DOHH2 (cell line): ENCODE results near the gene MCRIP1.

ENCODE experiments used
- H3F3A ChIP-seq: fragments of 200-600 bp; sonication (generic), shearing (Covaris generic); 2 replicates; pipeline ENCODE4 v1.6.0; 2016; ENCODE audit warnings: antibody characterized with exemption, mild to moderate bottlenecking; ENCODE audit not compliant: control insufficient read depth, insufficient read depth
- H3K27ac ChIP-seq: fragments of 200-600 bp; sonication (generic); 2 replicates; pipeline ENCODE4 v1.5.1; 2014; ENCODE audit warnings: low read depth, mild to moderate bottlenecking, low read length, moderate library complexity
- H3K27me3 ChIP-seq: fragments of 200-600 bp; sonication (generic); 2 replicates; pipeline ENCODE4 v1.6.1; 2014; ENCODE audit warnings: mild to moderate bottlenecking, low read length, mixed read lengths; ENCODE audit not compliant: control insufficient read depth
- H3K36me3 ChIP-seq: fragments of 200-600 bp; sonication (generic); 2 replicates; pipeline ENCODE4 v1.6.1; 2014; ENCODE audit warnings: mild to moderate bottlenecking, low read length, moderate library complexity, mixed read lengths; ENCODE audit not compliant: control insufficient read depth
- H3K4me1 ChIP-seq: fragments of 200-600 bp; sonication (generic); 2 replicates; pipeline ENCODE4 v1.6.1; 2014; ENCODE audit warnings: mild to moderate bottlenecking, low read length, mixed read lengths; ENCODE audit not compliant: control insufficient read depth
- H3K4me2 ChIP-seq: fragments of 200-600 bp; sonication (generic); 2 replicates; pipeline ENCODE4 v1.6.0; 2014; ENCODE audit warnings: mild to moderate bottlenecking, low read length, moderate library complexity
- H3K4me3 ChIP-seq: fragments of 200-600 bp; sonication (generic); 2 replicates; pipeline ENCODE4 v1.5.1; 2014; ENCODE audit warnings: mild to moderate bottlenecking, low read length, mixed read lengths
- H3K79me2 ChIP-seq: fragments of 200-600 bp; sonication (generic); 2 replicates; pipeline ENCODE4 v1.6.1; 2014; ENCODE audit warnings: mild to moderate bottlenecking, low read length, mixed read lengths; ENCODE audit not compliant: control insufficient read depth
- H3K9me2 ChIP-seq: fragments of 200-600 bp; sonication (generic); replicated peaks from 2 replicates; pipeline ENCODE4 v1.6.1; 2014; ENCODE audit warnings: mild to moderate bottlenecking, low read length, mixed read lengths; ENCODE audit not compliant: control insufficient read depth
- H3K9me3 ChIP-seq: fragments of 200-600 bp; sonication (generic); 2 replicates; pipeline ENCODE4 v1.6.1; 2014; ENCODE audit warnings: antibody characterized with exemption, low read length, mixed read lengths; ENCODE audit not compliant: control insufficient read depth, insufficient read depth
- H4K20me1 ChIP-seq: fragments of 200-600 bp; sonication (generic); 2 replicates; pipeline ENCODE4 v1.6.0; 2014; ENCODE audit warnings: low read depth, mild to moderate bottlenecking, antibody characterized with exemption, low read length, moderate library complexity; ENCODE audit not compliant: control insufficient read depth, insufficient read depth
- CTCF ChIP-seq: fragments of 200-600 bp; sonication (generic); IDR thresholded peaks from one replicate; pipeline ENCODE4 v1.5.1; 2014; ENCODE audit warnings: antibody characterized with exemption, mild to moderate bottlenecking, low read depth, low read length; ENCODE audit not compliant: poor library complexity, severe bottlenecking
- EZH2phosphoT487 ChIP-seq: fragments of 200-600 bp; sonication (generic); IDR thresholded peaks from 2 replicates; pipeline ENCODE4 v1.6.1; 2017; ENCODE audit warnings: borderline replicate concordance, mild to moderate bottlenecking, antibody characterized with exemption, low read length, moderate library complexity, mixed read lengths

MCRIP1 gene

DNA sequence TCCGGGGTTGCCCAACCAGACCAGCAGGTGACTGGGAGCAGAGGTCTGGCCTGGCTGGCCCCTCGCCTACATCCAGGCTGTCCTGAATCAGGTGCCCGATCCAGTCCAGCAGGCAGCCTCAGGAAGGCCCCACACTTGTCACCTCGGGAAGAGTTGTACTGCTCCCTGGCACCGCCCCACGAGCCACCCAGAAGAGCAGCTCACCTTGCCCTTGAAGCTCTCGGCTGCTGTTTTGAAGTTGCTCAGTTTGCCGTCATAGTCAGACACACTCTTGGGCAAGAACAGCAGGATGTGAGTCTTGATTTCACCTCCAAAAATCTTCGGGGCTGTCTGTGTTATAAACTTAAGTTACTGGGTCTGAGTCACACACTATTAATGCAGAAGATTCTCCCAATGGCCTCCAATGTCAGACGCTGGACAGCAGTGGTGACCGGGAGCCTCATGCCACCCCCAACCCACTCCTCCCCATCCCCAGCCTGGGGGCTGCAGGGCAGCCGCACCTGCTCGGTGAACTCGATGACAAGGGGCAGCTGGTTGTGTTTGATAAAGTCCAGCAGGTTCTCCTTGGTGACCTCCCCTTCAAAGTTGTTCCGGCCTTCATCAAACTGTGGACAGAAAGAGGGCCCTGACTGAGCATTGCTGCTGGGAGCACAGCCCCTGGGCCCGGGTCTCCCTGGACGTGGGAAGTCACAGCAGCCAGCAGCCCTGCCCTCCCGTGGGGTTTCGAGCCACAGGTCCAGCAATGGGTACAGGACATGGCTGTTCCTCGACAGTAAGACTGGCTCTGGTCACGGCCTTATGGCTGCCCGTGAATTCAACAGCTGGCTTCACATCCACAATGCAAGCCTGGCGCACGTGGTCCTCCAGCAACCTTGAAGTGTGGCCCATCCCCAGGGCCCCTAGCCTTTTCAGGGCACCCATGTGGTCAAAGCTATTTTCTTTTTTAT, 13.9 kb upstream of the MCRIP1 start:
- H4K20me1 ChIP-seq = no peaks in the 10 kb centered on the region
- H3K4me1 ChIP-seq = no peaks in the 10 kb centered on the region
- no peak overlapping the region for H3K4me2 ChIP-seq
- TF ChIP-seq CTCF (no peak), EZH2phosphoT487 (no peak)
- H3K36me3 ChIP-seq = peaks cover 66% of the 10 kb centered on the region
- no peaks in the 10 kb centered on the region for H3F3A ChIP-seq
- H3K9me2 ChIP-seq = no peaks in the 10 kb centered on the region
- no peak overlapping the region for H3K4me3 ChIP-seq
- no peak overlapping the region for H3K27ac ChIP-seq
- no peaks in the 10 kb centered on the region for H3K27me3 ChIP-seq
- peaks cover 9% of the 10 kb centered on the region for H3K79me2 ChIP-seq
- H3K9me3 ChIP-seq = no peaks in the 10 kb centered on the region

GRCh38 chr17:81845881-81846742, 13.0 kb upstream of the MCRIP1 start:
- H3K4me2 ChIP-seq = no peak overlapping the region
- H3K9me3 ChIP-seq = no peaks in the 10 kb centered on the region
- peaks cover 57% of the 10 kb centered on the region for H3K36me3 ChIP-seq
- no peak for TF ChIP-seq EZH2phosphoT487
- TF ChIP-seq CTCF = no peak
- H3K9me2 ChIP-seq = no peaks in the 10 kb centered on the region
- H3K27ac ChIP-seq = no peak overlapping the region
- H3K27me3 ChIP-seq = no peaks in the 10 kb centered on the region
- H3K4me1 ChIP-seq = no peaks in the 10 kb centered on the region
- H4K20me1 ChIP-seq = no peaks in the 10 kb centered on the region
- no peaks in the 10 kb centered on the region for H3F3A ChIP-seq
- H3K4me3 ChIP-seq = no peak overlapping the region
- peaks cover under 1% of the 10 kb centered on the region for H3K79me2 ChIP-seq

DNA sequence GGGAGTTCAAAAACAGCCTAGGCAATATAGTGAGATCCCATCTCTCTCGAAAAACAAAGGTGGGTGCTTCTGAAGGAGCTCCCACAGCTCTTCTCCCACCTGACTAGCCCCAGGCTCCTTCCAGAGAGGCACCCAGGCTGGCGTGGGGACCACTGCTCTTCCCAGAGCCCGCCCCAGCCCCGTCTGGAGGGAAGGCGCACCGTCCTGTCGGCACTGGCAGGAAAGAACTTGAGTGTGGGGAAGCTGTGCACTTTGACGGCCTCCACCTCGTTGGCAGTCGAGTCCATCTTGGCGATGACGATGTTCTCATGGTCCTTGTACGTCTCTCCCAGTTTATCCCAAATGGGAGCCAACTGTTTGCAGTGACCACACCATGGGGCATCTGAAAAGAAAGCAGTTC, 12.3 kb upstream of the MCRIP1 start:
- no peak for TF ChIP-seq CTCF
- H3K4me3 ChIP-seq = no peak overlapping the region
- no peak overlapping the region for H3K4me2 ChIP-seq
- H3K4me1 ChIP-seq = no peaks in the 10 kb centered on the region
- peaks cover 55% of the 10 kb centered on the region for H3K36me3 ChIP-seq
- no peaks in the 10 kb centered on the region for H3K79me2 ChIP-seq
- H3K27ac ChIP-seq = no peak overlapping the region
- no peaks in the 10 kb centered on the region for H3F3A ChIP-seq
- H3K27me3 ChIP-seq = no peaks in the 10 kb centered on the region
- no peaks in the 10 kb centered on the region for H4K20me1 ChIP-seq
- no peaks in the 10 kb centered on the region for H3K9me2 ChIP-seq
- no peaks in the 10 kb centered on the region for H3K9me3 ChIP-seq
